NCI-H345 (cell line): ENCODE results near the gene CCDC28B.
A peak's percentile ranks its signal among the peaks of the same experiment; 100 is the strongest.

Experiments
- DNase-seq: peaks from one replicate; lab custom pipeline; 2025; lab: John Stamatoyannopoulos, UW

Gene CCDC28B

DNA sequence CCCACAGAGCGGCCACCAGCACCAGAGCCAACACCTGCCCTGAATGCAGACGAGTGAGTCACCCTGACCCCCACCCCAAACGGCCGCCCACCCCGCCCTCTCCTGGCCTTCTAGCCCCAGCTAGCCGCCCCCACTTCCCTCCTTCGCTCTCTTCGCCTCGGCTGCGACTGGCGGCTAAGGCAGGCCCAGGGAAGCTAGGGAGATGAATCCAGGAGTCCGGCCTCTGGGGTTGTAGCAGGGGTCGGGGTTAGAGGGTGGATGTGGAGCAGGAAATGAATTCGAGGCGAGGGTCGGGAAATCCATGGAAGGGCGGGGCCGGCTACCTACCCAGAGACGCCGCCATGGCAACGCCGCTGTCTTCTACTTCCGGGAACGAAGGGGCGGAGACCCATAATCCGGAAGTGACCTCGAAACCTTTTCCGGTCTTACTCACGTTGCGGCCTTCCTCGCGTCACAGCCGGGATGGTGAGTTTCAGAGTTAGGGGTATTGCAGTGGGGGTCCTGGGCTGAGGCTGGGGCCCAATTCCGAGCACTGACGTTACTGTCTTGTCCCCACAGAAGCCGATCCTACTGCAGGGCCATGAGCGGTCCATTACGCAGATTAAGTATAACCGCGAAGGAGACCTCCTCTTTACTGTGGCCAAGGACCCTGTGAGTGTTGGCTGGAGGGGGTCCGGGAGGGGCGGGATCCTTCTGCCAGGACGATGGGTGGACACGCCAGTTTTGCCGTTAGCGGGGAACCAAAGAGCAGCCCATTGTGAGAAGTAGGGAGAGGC is 21.8 kb downstream of the CCDC28B start, which contains the start of the genes EIF3I and TMEM234:
Gene EIF3I (plus strand): TSS at position 428 of the 776 bp plus-strand sequence. CDS start 35 bp downstream, at position 463.
Gene TMEM234 (minus strand): TSS at position 374 of the 776 bp plus-strand sequence. CDS start 31 bp downstream, at position 343.
- peak; percentile 95 for DNase-seq

DNA sequence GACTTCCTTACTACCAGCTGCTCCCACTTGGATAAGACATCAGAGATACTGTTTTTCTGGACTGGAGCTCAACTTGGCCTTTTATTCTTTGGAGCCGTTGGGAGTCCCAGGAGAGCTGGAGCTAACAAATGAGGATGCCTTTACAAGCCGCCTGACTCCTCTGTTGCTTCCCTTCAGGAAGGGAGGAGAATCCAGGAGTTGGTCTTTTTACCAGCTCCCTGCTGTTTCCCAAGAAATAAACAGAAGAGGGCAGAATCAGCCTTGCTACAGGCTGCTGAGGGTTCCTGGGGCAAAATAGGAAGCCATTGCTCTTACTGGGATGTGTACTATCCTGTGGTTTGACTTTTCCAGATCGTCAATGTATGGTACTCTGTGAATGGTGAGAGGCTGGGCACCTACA is 23.3 kb downstream of the CCDC28B start:
- no peak for DNase-seq

DNA sequence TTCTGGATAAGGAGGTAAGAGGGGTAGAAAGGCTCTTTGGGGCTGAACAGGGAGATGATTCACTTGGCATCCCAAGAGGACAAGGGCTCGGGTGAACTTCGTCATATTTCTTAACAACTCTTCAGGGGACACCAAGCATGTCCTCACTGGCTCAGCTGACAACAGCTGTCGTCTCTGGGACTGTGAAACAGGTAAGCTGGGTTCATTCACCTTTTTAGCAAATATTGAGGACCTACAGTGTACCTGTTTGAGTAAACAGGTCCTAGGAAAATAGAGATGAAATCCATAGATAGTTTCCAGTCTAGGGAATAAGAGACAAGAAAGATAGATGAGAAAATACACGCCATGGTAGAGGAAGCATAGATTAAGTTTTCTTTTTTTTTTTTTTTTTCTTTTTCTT is 23.9 kb downstream of the CCDC28B start:
- DNase-seq: no peak

DNA sequence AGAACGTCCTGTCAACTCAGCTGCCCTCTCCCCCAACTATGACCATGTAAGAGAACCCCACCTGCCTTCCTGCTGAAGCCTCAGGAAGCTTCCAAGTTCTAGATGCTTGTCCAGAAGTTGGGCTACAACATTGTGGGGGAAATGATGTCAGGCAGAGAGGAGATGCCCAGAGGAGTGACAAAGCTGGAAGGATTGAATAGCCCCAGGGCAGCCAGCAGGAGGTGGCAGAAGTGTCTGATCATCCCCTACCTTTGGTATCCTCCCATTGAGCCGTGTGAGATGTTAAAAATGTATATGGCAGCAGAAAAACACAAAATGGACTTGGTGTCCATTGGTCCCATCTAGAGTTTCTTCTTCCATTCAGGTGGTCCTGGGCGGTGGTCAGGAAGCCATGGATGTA is 28.4 kb downstream of the CCDC28B start:
- no peak for DNase-seq

DNA sequence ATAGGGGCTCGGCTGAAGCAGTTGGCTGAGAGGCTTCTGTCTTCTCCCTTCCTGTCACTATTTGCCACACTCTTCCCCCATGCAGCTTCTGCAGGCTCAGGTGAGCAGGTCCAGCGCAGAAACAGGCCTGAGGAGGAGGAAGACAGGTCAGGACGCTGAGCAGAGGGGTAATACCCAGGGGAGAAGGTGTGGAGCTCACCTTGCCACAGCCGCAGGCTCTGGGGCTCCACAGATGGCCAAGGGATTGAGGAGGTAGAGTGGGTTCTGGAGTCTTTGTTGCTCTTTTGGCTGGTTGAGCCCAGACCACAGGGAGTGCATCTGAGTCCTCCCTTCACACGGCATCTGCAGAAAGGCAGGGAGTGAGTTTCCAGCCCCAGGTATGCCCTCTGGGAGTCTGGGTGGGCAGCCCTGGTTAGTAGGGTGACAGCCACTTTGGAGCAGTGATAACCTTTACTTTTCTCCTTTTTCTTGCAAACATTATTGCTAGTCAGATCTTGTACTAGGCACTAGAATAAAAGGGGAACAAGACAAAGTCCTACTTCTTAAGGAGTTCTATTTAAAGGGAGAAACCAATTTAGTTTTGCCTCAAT is 31.5 kb downstream of the CCDC28B start:
- DNase-seq: no peak

DNA sequence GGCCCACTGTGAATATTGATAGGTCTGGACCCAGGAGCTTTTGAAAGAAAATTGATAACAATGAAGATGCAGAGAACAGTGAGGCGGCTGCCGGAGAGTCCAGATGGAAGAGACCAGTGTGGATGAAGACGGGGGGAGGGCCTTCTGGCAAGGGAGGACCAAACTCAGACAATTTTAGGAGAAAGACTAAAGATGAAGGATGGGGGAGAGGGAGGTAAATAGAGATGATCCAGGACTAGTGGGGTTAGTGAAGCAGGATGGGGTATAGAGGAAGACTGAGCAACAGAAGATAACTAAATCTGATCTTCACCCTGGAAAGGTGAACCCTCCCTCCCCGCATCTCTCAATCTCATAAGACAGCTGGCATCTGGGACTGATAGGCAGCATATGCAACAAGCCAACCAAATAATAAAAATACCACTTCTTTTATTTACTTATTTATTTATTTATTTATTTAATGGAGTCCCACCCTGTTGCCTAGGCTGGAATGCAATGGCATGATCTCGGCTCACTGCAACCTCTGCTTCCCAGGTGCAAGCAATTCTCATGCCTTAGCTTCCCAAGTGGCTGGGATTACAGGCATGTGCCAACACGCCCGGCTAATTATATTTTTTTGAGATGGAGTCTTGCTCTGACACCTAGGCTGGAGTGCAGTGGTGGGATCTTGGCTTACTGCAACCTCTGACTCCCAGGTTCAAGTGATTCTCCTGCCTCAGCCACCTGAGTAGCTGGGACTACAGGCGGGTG is 32.3 kb downstream of the CCDC28B start:
- DNase-seq: no peak

DNA sequence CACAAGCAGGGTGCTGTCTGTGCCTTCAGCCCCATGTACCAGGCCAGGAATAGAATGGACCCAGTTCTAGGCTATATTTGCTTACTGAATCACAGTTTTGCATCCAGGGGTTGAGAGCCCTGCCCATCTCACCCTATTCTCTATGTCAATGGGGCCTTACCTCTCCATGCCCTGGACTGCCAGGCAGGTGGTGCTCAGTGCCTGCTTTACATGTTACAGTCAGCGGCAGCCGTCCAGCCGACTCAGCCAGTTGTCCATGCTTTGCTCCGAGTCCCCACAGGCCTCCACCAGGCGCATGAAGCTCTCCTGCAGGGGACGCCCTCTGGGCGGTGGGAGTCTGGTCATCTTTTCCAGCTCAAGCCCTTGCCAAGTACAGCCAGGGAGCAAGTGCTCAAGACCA is 34.4 kb downstream of the CCDC28B start:
- DNase-seq: no peak

DNA sequence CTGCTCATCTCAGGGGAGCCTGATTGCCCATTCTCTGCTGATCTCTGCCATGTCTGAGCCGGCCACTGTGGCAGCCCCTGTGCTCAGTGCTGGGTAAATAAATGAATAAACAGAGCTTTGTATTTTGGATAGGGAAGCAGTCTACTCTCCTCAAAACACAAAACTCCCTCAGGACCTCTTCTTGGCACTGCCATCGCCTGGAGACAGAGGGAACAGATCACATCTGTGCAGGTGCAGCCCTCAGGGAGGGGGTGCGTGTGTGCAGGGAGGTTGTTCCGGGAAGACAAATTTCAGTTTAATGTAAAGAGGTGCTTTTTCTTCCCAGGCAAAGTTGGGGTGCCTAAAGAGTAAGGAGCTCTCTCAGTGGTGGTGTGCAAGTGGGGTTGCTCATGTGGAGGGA is 38.9 kb downstream of the CCDC28B start:
- DNase-seq: peak; percentile 77

DNA sequence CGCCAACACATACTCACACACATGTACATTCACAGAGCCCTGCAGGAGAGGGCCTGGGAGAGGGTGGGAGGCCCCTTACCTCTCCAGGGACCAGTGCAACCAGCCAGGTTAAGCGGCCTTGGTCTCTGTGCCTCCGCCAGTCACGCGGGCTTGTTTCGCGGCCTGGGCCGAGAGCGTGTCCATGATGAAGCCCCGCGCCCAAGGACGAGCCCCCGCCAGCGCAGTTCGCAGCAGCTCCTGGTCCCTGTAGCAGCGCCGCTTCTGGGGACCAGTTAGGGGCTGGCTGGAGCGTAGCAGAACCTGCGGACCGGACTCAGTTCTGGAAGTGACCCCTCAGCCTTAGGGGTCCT is 39.4 kb downstream of the CCDC28B start:
- peak; percentile 62 for DNase-seq

DNA sequence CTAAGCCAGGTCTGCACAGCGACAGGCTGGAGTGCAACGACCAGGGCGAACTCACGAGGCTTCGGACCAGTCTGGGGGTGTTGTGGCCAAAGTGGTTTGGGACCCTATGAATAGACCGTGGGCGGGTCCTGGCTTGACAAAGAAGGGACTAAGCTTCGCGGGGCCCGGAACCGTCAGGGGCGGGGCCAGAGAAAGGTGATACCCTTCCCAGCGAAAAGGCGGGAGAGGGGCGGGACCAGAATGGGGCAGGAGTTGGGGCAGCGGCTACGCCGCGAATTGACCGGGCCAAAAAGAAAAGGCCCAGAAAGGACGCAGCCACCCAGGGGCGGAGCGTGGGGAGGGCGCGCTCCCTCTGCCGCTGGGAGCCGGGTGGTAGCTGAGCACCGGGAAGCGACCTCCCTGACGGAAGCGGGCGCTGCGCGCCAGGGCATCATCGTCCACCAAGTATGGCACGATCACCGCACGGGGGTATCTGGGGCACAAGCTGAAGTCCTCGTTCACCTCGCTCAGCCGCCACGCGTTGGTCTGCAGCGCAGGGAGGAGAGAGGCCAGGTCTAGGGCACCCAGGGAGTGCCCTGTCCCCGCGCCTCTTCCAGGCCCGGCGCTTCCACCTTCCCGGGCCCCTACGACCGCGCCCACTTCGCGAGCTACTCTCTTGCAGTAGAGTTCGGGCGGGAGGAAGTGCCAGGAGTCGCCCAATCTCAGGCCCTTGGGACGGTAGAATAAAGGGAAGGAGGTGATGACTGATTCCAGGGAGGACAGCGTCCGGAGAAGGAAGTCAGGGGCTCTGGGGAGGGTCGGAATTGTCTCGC is 40.0 kb downstream of the CCDC28B start:
- peak; percentile 94 for DNase-seq

DNA sequence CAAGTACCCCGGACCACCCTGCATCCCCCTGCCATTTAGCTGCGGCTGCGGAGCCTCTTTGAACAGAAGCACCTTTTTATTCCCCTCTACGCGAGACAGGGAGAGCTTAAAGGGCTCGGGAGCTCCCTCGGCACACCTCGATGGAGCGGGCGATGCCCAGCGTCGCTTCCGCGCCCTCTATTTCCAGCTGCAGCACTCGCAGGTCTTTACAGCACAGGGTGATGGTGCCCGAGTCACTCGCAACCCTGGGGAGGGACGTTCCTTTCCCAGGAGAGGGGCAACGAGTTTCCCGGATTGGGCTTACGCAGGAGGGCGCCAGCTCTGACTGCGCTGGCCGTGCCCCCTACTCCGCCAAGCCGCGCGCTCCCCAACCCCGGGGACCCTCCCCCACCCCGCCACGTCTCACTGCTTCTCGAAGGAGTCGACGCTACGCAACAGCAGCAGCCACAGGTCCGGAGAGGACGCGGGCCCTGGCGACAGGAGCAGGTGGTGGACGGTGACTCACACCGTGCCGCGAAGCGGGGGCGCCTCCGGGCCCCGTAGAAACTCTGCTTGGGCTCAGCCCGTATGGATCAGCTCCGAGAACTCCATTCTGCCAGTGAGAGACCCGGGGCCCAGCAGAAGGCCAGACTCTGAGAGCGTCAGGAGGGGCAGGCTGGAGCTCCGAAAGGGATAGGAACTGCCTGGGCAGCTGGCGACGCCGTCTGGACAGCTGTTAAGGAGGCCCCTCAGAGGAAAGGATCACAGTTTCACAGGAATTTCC is 40.8 kb downstream of the CCDC28B start:
- DNase-seq: peak; percentile 78

DNA sequence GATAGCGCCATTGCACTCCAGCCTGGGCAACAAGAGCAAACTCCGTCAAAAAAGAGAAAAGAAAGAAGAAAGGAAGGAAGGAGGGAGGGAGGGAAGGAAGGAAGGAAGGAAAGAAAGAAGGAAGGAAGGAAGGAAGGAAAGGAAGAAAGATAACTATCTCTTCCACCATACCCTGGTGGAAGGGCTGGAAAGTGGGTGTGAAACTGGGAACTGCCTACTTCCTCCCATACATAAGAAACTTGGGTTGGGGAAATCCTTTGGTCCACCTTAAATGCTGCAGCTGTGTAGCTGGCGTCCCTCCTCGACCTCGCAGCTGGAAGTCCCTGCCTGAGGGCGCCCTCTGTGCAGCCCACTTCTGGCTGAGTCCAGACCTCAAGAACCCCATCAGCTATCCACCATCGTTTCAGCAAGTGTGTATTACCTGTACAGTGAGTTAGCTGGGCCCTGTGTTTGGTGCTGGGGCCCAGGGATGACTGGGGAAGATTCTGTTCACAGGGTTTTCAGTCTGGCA is 42.0 kb downstream of the CCDC28B start:
- DNase-seq: no peak

DNA sequence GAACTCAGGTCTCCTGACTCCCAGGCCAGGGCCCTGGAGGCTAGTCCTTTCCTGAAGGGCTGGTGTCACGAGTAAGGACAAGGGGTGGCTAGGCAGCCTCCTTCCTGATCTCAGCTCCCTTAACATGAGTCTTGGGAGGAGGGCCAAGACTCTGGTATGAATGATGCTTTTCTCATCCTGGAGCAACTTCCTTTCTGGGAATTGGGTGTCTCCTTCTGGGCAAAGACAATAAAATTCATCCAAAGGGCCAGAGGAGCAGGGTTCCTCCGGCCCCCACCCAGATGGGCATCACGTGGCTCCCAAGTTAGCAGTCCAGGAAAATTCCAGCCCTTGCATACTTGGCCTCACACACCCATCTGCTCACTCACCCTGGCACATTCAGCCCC is 46.5 kb downstream of the CCDC28B start, which contains the start of gene FAM167B:
Gene FAM167B (plus strand): TSS at position 335 of the 386 bp plus-strand sequence. CDS start 200 bp downstream, outside the sequence.
- DNase-seq: no peak

DNA sequence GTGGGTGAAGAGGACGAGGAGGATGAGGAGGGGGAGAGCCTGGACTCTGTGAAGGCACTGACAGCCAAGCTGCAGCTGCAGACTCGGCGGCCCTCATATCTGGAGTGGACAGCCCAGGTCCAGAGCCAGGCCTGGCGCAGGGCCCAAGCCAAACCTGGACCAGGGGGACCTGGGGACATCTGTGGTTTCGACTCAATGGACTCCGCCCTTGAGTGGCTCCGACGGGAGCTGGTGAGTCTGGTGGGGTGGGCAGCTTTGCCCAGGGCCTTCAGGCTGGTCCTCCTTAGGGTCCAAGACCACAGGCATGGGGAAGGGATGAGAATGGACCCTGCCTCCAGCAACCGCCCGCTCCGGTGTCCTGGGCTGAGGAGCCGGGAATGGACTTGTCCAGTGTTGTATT is 47.1 kb downstream of the CCDC28B start:
- no peak for DNase-seq

DNA sequence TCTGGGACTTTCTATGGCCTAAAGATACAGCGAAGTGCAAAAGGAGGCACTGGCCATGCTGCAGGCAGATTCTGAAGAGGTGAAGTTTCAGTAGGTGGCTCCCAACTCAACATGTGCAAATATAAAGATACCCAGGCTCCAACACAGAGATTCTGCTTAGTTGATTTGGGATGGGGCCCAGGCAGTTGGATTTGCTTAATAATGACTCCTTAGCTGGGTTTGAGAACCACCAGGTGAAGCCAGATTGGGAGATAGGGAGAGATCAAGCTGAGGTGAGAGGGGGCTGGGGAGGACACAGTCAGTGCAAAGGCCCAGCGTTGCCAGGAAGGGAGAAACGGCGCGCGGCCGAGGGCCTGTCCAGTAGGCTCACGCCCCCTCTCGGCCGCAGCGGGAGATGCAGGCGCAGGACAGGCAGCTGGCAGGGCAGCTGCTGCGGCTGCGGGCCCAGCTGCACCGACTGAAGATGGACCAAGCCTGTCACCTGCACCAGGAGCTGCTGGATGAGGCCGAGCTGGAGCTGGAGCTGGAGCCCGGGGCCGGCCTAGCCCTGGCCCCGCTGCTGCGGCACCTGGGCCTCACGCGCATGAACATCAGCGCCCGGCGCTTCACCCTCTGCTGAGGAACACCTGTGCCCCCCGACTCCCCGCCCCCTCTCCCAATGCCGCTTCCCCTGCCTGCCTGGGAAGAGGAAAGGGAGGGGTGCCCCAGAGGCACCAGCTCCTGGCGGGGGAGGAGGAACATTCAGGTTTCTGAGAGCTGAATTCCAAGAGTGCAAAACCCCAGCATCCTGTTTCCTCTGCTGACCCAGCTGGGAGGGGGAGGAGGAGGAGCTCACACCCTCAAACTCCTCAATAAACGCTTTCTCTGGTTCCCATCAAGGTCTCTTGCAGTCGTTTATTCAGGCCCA is 47.8 kb downstream of the CCDC28B start:
- DNase-seq: peak; percentile 78

DNA sequence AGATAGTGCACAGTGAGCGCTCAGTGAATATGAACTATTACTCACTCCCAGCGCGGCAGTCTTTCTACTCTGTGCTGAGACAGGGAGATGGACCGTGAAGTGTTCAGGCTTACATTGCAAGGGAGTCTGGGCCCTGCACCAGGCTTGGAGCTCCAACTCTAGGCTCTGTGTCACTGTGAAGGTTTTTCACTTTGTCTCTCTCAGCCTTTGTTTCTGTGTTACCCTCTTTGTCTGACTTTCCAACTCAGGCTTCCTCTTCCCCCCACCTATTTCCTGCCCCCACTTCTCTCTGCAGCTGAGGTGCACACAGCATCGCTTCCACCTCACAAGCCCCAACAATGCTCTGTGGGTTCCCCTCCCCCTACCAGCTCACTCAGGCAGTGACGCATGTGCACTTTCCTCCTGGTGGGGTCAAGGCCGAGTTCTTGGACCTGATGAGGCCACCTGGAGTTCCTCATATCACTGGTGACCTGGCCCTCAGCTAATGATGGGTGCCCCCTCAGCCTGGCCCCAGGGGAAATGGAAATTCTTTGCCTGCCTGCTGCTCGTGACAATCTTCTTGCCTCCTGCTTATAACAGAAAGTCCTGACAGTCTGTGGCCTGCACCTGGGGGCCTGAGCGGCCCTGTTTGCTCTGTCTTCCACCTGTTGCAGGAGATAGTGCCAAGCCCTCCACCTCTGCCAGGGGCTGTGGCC is 49.6 kb downstream of the CCDC28B start:
- DNase-seq: no peak

DNA sequence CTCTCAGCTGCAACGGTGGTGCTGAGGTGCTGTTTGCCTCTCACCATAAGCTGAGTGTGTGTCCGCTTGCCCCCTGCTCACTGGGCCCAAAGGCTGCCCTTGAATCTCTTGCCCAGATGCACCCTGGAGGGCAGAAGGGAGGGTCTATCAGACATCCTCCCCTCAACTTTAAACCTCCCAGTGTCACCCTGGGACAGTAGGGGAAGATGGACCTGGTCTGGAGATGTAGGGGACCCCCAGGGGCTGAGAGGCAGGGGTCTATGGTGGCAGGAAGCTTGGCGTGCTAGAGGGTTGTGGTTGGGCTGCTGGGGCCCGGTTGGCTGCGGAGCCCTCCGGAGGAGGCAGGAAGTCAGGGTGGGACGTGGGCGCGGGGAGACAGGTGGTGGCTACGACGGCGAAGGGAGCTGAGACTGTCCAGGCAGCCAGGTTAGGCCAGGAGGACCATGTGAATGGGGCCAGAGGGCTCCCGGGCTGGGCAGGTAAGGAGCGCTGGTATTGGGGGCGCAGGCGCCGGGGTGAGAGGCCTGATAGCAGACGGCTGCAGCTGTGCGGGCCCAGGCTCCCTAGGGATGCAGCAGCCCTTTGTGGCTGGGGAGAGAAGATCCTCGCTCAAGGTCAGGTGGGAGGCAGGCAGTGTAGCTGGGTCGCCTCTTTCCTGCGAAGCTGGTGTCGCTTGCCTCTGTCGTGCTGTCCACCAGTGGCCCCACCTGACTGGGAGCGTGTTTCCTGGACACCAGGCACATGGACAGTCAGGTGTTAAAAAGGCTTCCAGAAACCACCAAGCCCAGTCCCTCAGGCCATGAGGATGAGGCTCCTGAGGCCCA is 50.7 kb downstream of the CCDC28B start, which contains the start of gene LCK:
Gene LCK (plus strand): TSS at position 373 of the 824 bp plus-strand sequence. CDS start 23,065 bp downstream, outside the sequence.
- DNase-seq: no peak
